WTC11 (cell line): ENCODE data around the gene SHROOM2. TPM values are rescaled to one million over a fixed set of nuclear protein-coding genes. Genes with fewer than 3 reads are reported as not detected.

ENCODE experiments used
- ATAC-seq: fragments of 200-7000 bp; cut with Tn5 transposase; 2 replicates; pipeline ENCODE4 v1.10.0; 2021; ENCODE audit warnings: mild to moderate bottlenecking, moderate library complexity
- CTCF ChIA-PET: fragments of 300-600 bp; sonication (Branson Sonifier 250); formaldehyde crosslinking; loops from one replicate; lab custom pipeline; 2021; ENCODE audit warnings: antibody characterized with exemption; lab: Charles Lee
- POLR2A ChIA-PET: fragments of 350-600 bp; sonication (Branson Sonifier 250); formaldehyde crosslinking; loops from one replicate; lab custom pipeline; 2021; ENCODE audit warnings: antibody characterized with exemption; lab: Charles Lee
- DNase-seq: peaks from one replicate; pipeline ENCODE4 v3.0.0; 2021; ENCODE audit warnings: low spot score
- H3K27ac Mint-ChIP-seq: 2 replicates; pipeline ENCODE4 v1.8.0; 2021; ENCODE audit warnings: mixed read lengths
- H3K27me3 Mint-ChIP-seq: 2 replicates; pipeline ENCODE4 v1.8.0; 2021; ENCODE audit warnings: low read depth, mild to moderate bottlenecking, moderate library complexity, mixed read lengths
- H3K36me3 Mint-ChIP-seq: 2 replicates; pipeline ENCODE4 v1.8.0; 2021; ENCODE audit warnings: mixed read lengths
- H3K4me1 Mint-ChIP-seq: 2 replicates; pipeline ENCODE4 v1.8.0; 2022; ENCODE audit warnings: mixed read lengths
- H3K4me3 Mint-ChIP-seq: 2 replicates; pipeline ENCODE4 v1.8.0; 2021; ENCODE audit warnings: mild to moderate bottlenecking, moderate library complexity, mixed read lengths
- H3K9me3 Mint-ChIP-seq: 2 replicates; pipeline ENCODE4 v1.8.0; 2021; ENCODE audit warnings: mixed read lengths
- ATF1 ChIP-seq: sonication (generic); formaldehyde crosslinking; IDR thresholded peaks from 2 replicates; pipeline ENCODE4 v1.8.1; 2023; ENCODE audit warnings: mild to moderate bottlenecking, moderate library complexity, missing genetic modification reagents
- CBFB ChIP-seq: sonication (generic); formaldehyde crosslinking; IDR thresholded peaks from 2 replicates; pipeline ENCODE4 v1.8.1; 2022; ENCODE audit warnings: mild to moderate bottlenecking, low read depth, missing genetic modification reagents
- CDX4 ChIP-seq: fragments of 250-450 bp; sonication (Bioruptor Pico); IDR thresholded peaks from 2 replicates; pipeline ENCODE4 v1.9.0; 2021; ENCODE audit warnings: moderate library complexity, mild to moderate bottlenecking, inconsistent platforms, borderline replicate concordance
- ETV6 ChIP-seq: sonication (generic); formaldehyde crosslinking; IDR thresholded peaks from 2 replicates; pipeline ENCODE4 v1.8.1; 2022; ENCODE audit warnings: mild to moderate bottlenecking, missing genetic modification reagents
- FOXJ3 ChIP-seq: sonication (generic); formaldehyde crosslinking; IDR thresholded peaks from 2 replicates; pipeline ENCODE4 v1.9.0; 2021; ENCODE audit warnings: missing genetic modification reagents, mild to moderate bottlenecking, borderline replicate concordance
- FOXK1 ChIP-seq: sonication (generic); formaldehyde crosslinking; IDR thresholded peaks from 2 replicates; pipeline ENCODE4 v1.8.0; 2022; ENCODE audit warnings: mild to moderate bottlenecking, moderate library complexity, missing genetic modification reagents
- FOXP4 ChIP-seq: sonication (generic); formaldehyde crosslinking; IDR thresholded peaks from 2 replicates; pipeline ENCODE4 v1.8.0; 2022; ENCODE audit warnings: mild to moderate bottlenecking, missing genetic modification reagents
- IRF2 ChIP-seq: sonication (generic); formaldehyde crosslinking; IDR thresholded peaks from 2 replicates; pipeline ENCODE4 v1.8.0; 2022; ENCODE audit warnings: low read depth, missing genetic modification reagents, borderline replicate concordance
- KAT7 ChIP-seq: sonication (generic); formaldehyde crosslinking; IDR thresholded peaks from 2 replicates; pipeline ENCODE4 v1.8.1; 2023; ENCODE audit warnings: missing genetic modification reagents, mild to moderate bottlenecking, borderline replicate concordance
- SMAD3 ChIP-seq: sonication (generic); formaldehyde crosslinking; IDR thresholded peaks from 2 replicates; pipeline ENCODE4 v1.8.0; 2022; ENCODE audit warnings: missing genetic modification reagents, mild to moderate bottlenecking, borderline replicate concordance
- STAT6 ChIP-seq: sonication (generic); formaldehyde crosslinking; conservative IDR thresholded peaks from 2 replicates; pipeline ENCODE4 v1.8.1; 2023; ENCODE audit warnings: mild to moderate bottlenecking, low read depth, missing genetic modification reagents, moderate library complexity
- USF1 ChIP-seq: sonication (generic); formaldehyde crosslinking; IDR thresholded peaks from 2 replicates; pipeline ENCODE4 v1.8.0; 2022; ENCODE audit warnings: mild to moderate bottlenecking, missing genetic modification reagents
- ZBTB43 ChIP-seq: sonication (generic); formaldehyde crosslinking; IDR thresholded peaks from 2 replicates; pipeline ENCODE4 v1.8.1; 2023; ENCODE audit warnings: mild to moderate bottlenecking, missing genetic modification reagents
- ZNF396 ChIP-seq: fragments of 250-450 bp; sonication (Bioruptor Pico); IDR thresholded peaks from 2 replicates; pipeline ENCODE4 v1.8.0; 2021; ENCODE audit warnings: mild to moderate bottlenecking, moderate library complexity, borderline replicate concordance
- ZNF425 ChIP-seq: fragments of 250-450 bp; sonication (Bioruptor Pico); conservative IDR thresholded peaks from 2 replicates; pipeline ENCODE4 v1.9.0; 2021; ENCODE audit warnings: mild to moderate bottlenecking
- total RNA-seq: library from RNA; stranded (reverse); gene quantifications from 3 replicates; pipeline ENCODE4 v1.2.3, GENCODE V29; 2021

The SHROOM2 gene
- total RNA-seq, 1 experiment from 2014 or later: 14.8 TPM

- H3K4me3 Mint-ChIP-seq: no peak overlapping the region
- CTCF ChIA-PET: interaction anchor here (0.6 to 1.2 kb wide), 2 partner anchors 18 to 98 kb away, joined by 3 read pairs; no protein-coding TSS in a partner anchor
- POLR2A ChIA-PET: no interaction called here
- no peak overlapping the region; the same call in 1 of the 2 replicates for H3K27ac Mint-ChIP-seq
- TF ChIP-seq FOXP4 (CRISPR knock-in tag): no peak
- TF ChIP-seq ATF1 (CRISPR knock-in tag): no peak
- TF ChIP-seq KAT7 (CRISPR knock-in tag): no peak
- TF ChIP-seq ZNF396: no peak
- TF ChIP-seq USF1 (CRISPR knock-in tag): no peak
- no peak for TF ChIP-seq FOXJ3
- TF ChIP-seq ETV6 (CRISPR knock-in tag): no peak
- TF ChIP-seq ZBTB43 (CRISPR knock-in tag): no peak
- no peak for TF ChIP-seq FOXK1 (CRISPR knock-in tag)
- peaks cover 9% of the 10 kb centered on the region for H3K4me1 Mint-ChIP-seq
- no peaks in the 10 kb centered on the region for H3K9me3 Mint-ChIP-seq
- ATAC-seq (no peak), DNase-seq (no peak)
- peaks cover 7% of the 10 kb centered on the region; the same call in 1 of the 2 replicates for H3K36me3 Mint-ChIP-seq
- H3K27me3 Mint-ChIP-seq: no peaks in the 10 kb centered on the region
Observed at GRCh38 chrX:9888953-9889470, 102.8 kb downstream of the SHROOM2 start.

- no peaks in the 10 kb centered on the region for H3K9me3 Mint-ChIP-seq
- no peak overlapping the region for H3K4me3 Mint-ChIP-seq
- peaks cover 10% of the 10 kb centered on the region; the same call in 1 of the 2 replicates for H3K36me3 Mint-ChIP-seq
- no peak overlapping the region for H3K27ac Mint-ChIP-seq
- TF ChIP-seq IRF2 (CRISPR knock-in tag) (no peak), CDX4 (CRISPR knock-in tag) (no peak), ZNF425 (CRISPR knock-in tag) (no peak), STAT6 (no peak), SMAD3 (CRISPR knock-in tag) (no peak), USF1 (CRISPR knock-in tag) (no peak), FOXP4 (CRISPR knock-in tag) (no peak), ETV6 (CRISPR knock-in tag) (no peak), FOXJ3 (no peak), CBFB (no peak)
- H3K27me3 Mint-ChIP-seq: no peaks in the 10 kb centered on the region
- POLR2A ChIA-PET: no interaction called here
- CTCF ChIA-PET: no interaction called here
- H3K4me1 Mint-ChIP-seq: peaks cover 9% of the 10 kb centered on the region
- DNase-seq (no peak), ATAC-seq (no peak)
Observed at GRCh38 chrX:9890681-9891091, 104.5 kb downstream of the SHROOM2 start.
